ENCODE results near the gene MMP24OS.

The MMP24OS gene

GRCh38 chr20:35305682-35306556 lies 28.0 kb upstream of the MMP24OS start:
- FAIRE-seq, result no peak

GRCh38 chr20:35304956-35305355 lies 27.0 kb upstream of the MMP24OS start:
- no peak for FAIRE-seq

GRCh38 chr20:35303735-35304491 lies 26.0 kb upstream of the MMP24OS start:
- no peak for FAIRE-seq

- FAIRE-seq, result no peak
Measured at GRCh38 chr20:35303382-35303734, 25.4 kb upstream of the MMP24OS start.

GRCh38 chr20:35302421-35303335 lies 24.8 kb upstream of the MMP24OS start:
- no peak for FAIRE-seq

GRCh38 chr20:35301426-35301825 lies 23.5 kb upstream of the MMP24OS start:
- FAIRE-seq, result no peak

GRCh38 chr20:35300469-35301262 lies 22.7 kb upstream of the MMP24OS start:
- FAIRE-seq, result no peak

- no peak for FAIRE-seq
Measured at GRCh38 chr20:35299780-35300179, 21.9 kb upstream of the MMP24OS start.

- FAIRE-seq, result no peak
Measured at GRCh38 chr20:35298264-35298663, 20.3 kb upstream of the MMP24OS start.

GRCh38 chr20:35297740-35298139 lies 19.8 kb upstream of the MMP24OS start:
- no peak for FAIRE-seq

GRCh38 chr20:35297155-35297554 lies 19.2 kb upstream of the MMP24OS start:
- no peak for FAIRE-seq

- no peak for FAIRE-seq
Measured at GRCh38 chr20:35296101-35296554, 18.2 kb upstream of the MMP24OS start.

GRCh38 chr20:35295674-35296073 lies 17.8 kb upstream of the MMP24OS start:
- no peak for FAIRE-seq

- FAIRE-seq, result no peak
Measured at GRCh38 chr20:35295058-35295457, 17.1 kb upstream of the MMP24OS start.

- FAIRE-seq, result no peak
Measured at GRCh38 chr20:35294293-35294685, 16.4 kb upstream of the MMP24OS start.

- no peak for FAIRE-seq
Measured at GRCh38 chr20:35293303-35294292, 15.7 kb upstream of the MMP24OS start.

GRCh38 chr20:35292504-35293285 lies 14.8 kb upstream of the MMP24OS start:
- no peak for FAIRE-seq

GRCh38 chr20:35291654-35292503 lies 14.0 kb upstream of the MMP24OS start, which contains the start of gene FAM83C:
Gene FAM83C (minus strand): TSS chr20:35292425. CDS start chr20:35292304, 121 bp downstream.
- FAIRE-seq, result no peak

GRCh38 chr20:35290887-35291417 lies 13.0 kb upstream of the MMP24OS start:
- FAIRE-seq, result no peak

Data from G401.6 (cell line).